GM23338 (cell line): ENCODE results near the gene DARS2. TPM values are rescaled to one million over a fixed set of nuclear protein-coding genes. Genes with fewer than 3 reads are reported as not detected.
A peak's percentile ranks its signal among the peaks of the same experiment; 100 is the strongest.

Source experiments
- ATAC-seq: fragments of 200-7000 bp; cut with Tn5 transposase; 3 replicates; pipeline ENCODE4 v1.9.1; 2020
- DNase-seq: peaks from one replicate; pipeline ENCODE4 v3.0.0-alpha.2; 2015; ENCODE audit warnings: low spot score
- H2AFZ ChIP-seq: fragments of 200-600 bp; sonication (generic); 2 replicates; pipeline ENCODE4 v1.8.0; 2016; ENCODE audit warnings: antibody characterized with exemption, mild to moderate bottlenecking, moderate library complexity
- H3F3A ChIP-seq: fragments of 200-600 bp; sonication (generic); replicated peaks from 2 replicates; pipeline ENCODE4 v1.8.0; 2017; ENCODE audit warnings: antibody characterized with exemption, mixed run types, low read depth
- H3K27ac ChIP-seq: fragments of 200-600 bp; sonication (generic); 2 replicates; pipeline ENCODE4 v1.6.1; 2016; ENCODE audit warnings: low read depth
- H3K27me3 ChIP-seq: fragments of 200-600 bp; sonication (generic); 2 replicates; pipeline ENCODE4 v1.8.0; 2016; ENCODE audit warnings: mild to moderate bottlenecking, mixed run types, moderate library complexity; ENCODE audit not compliant: insufficient read depth
- H3K36me3 ChIP-seq: fragments of 200-600 bp; sonication (generic); 2 replicates; pipeline ENCODE4 v1.8.0; 2016; ENCODE audit warnings: mild to moderate bottlenecking; ENCODE audit not compliant: insufficient read depth
- H3K4me1 ChIP-seq: fragments of 200-600 bp; sonication (generic); 2 replicates; pipeline ENCODE4 v1.8.0; 2016; ENCODE audit warnings: mild to moderate bottlenecking, moderate library complexity; ENCODE audit not compliant: insufficient read depth
- H3K4me2 ChIP-seq: fragments of 200-600 bp; sonication (generic); 2 replicates; pipeline ENCODE4 v1.7.1; 2017; ENCODE audit warnings: mixed run types
- H3K4me3 ChIP-seq: fragments of 200-600 bp; sonication (generic); 2 replicates; pipeline ENCODE4 v1.6.1; 2016; ENCODE audit warnings: mixed run types
- H3K79me2 ChIP-seq: fragments of 200-600 bp; sonication (generic); replicated peaks from 2 replicates; pipeline ENCODE4 v1.8.0; 2017; ENCODE audit warnings: mild to moderate bottlenecking; ENCODE audit not compliant: insufficient read depth
- H3K9me2 ChIP-seq: fragments of 200-600 bp; sonication (generic); 2 replicates; pipeline ENCODE4 v1.8.0; 2017; ENCODE audit not compliant: insufficient read depth
- H4K20me1 ChIP-seq: fragments of 200-600 bp; sonication (generic); replicated peaks from 2 replicates; pipeline ENCODE4 v1.8.0; 2017; ENCODE audit warnings: mild to moderate bottlenecking; ENCODE audit not compliant: insufficient read depth
- H3K27ac Mint-ChIP-seq: 2 replicates; pipeline ENCODE4 v1.8.0; 2020; ENCODE audit warnings: inconsistent platforms, mild to moderate bottlenecking, moderate library complexity, mixed read lengths
- H3K27me3 Mint-ChIP-seq: 3 replicates; pipeline ENCODE4 v1.8.0; 2022; ENCODE audit warnings: low read depth, mild to moderate bottlenecking, moderate library complexity, mixed read lengths, inconsistent platforms; ENCODE audit not compliant: insufficient read depth, poor library complexity
- H3K36me3 Mint-ChIP-seq: 3 replicates; pipeline ENCODE4 v1.8.0; 2021; ENCODE audit warnings: low read depth, mild to moderate bottlenecking, inconsistent platforms, moderate library complexity, mixed read lengths
- H3K4me1 Mint-ChIP-seq: 3 replicates; pipeline ENCODE4 v1.8.0; 2020; ENCODE audit warnings: mild to moderate bottlenecking, inconsistent platforms, mixed read lengths
- H3K4me3 Mint-ChIP-seq: 3 replicates; pipeline ENCODE4 v1.8.0; 2021; ENCODE audit warnings: moderate library complexity, mild to moderate bottlenecking, inconsistent platforms, mixed read lengths
- H3K9me3 Mint-ChIP-seq: 3 replicates; pipeline ENCODE4 v1.8.0; 2020; ENCODE audit warnings: moderate library complexity, mild to moderate bottlenecking, inconsistent platforms, mixed read lengths
- CREB1 ChIP-seq: fragments of 250-450 bp; sonication (Bioruptor Pico); IDR thresholded peaks from 2 replicates; pipeline ENCODE4 v1.5.0; 2020; ENCODE audit warnings: low read depth, mild to moderate bottlenecking, moderate library complexity
- ETS1 ChIP-seq: IDR thresholded peaks from 2 replicates; pipeline ENCODE4 v1.6.1; 2016; ENCODE audit warnings: antibody characterized with exemption
- EZH2 ChIP-seq: fragments of 200-600 bp; sonication (generic); IDR thresholded peaks from one replicate; pipeline ENCODE4 v1.8.0; 2017; ENCODE audit warnings: antibody characterized with exemption, mild to moderate bottlenecking, low read depth; ENCODE audit not compliant: unreplicated experiment
- EZH2phosphoT487 ChIP-seq: fragments of 200-600 bp; sonication (generic); IDR thresholded peaks from one replicate; pipeline ENCODE4 v1.8.1; 2018; ENCODE audit warnings: antibody characterized with exemption; ENCODE audit not compliant: unreplicated experiment
- JUNB ChIP-seq: IDR thresholded peaks from one replicate; pipeline ENCODE4 v1.6.1; 2016; ENCODE audit warnings: antibody characterized with exemption; ENCODE audit not compliant: unreplicated experiment
- NANOG ChIP-seq: IDR thresholded peaks from 2 replicates; pipeline ENCODE4 v1.6.1; 2016; ENCODE audit warnings: antibody characterized with exemption, borderline replicate concordance
- POLR2AphosphoS5 ChIP-seq: IDR thresholded peaks from 2 replicates; pipeline ENCODE4 v1.6.1; 2016; ENCODE audit warnings: antibody characterized with exemption, low read depth
- STAT1 ChIP-seq: IDR thresholded peaks from one replicate; pipeline ENCODE4 v1.6.1; 2016; ENCODE audit warnings: antibody characterized with exemption; ENCODE audit not compliant: unreplicated experiment
- ZNF114 ChIP-seq: fragments of 250-450 bp; sonication (Bioruptor Pico); IDR thresholded peaks from 2 replicates; pipeline ENCODE4 v1.5.0; 2020; ENCODE audit warnings: mild to moderate bottlenecking, moderate library complexity
- ZNF331 ChIP-seq: fragments of 250-450 bp; sonication (Bioruptor Pico); IDR thresholded peaks from 2 replicates; pipeline ENCODE4 v1.5.0; 2020; ENCODE audit warnings: low read depth, mild to moderate bottlenecking, moderate library complexity
- ZNF462 ChIP-seq: fragments of 250-450 bp; sonication (Bioruptor Pico); IDR thresholded peaks from 2 replicates; pipeline ENCODE4 v1.5.0; 2020; ENCODE audit warnings: mild to moderate bottlenecking, moderate library complexity
- polyA plus RNA-seq: library from polyadenylated mRNA; unstranded; fragments of >200 nt; fragmentation: Nextera tagmentation; extraction: Ambion mirVana; gene quantifications from 2 replicates; pipeline ENCODE4 v1.2.1, GENCODE V29; 2016
- total RNA-seq: library from RNA; depleted of rRNA; stranded (reverse); fragments of >200 nt; shearing (Covaris generic); gene quantifications from 2 replicates; pipeline ENCODE4 v1.2.3, GENCODE V29; 2014
- TF ChIP-seq, protein P1 (sequence below), 2 experiments: fragments of 200-600 bp in 1 of 2; sonication (generic) in 1 of 2; conservative IDR thresholded peaks; 2 replicates each; pipeline versions ENCODE4 v1.5.1 to v1.6.1; 2016 to 2017; ENCODE audit warnings: antibody characterized with exemption in 2 of 2, low read depth in 2 of 2, mild to moderate bottlenecking in 2 of 2, moderate library complexity in 1 of 2

The DARS2 gene
- total and polyA plus RNA-seq, 2 experiments from 2014 or later: 18.1 to 41.1 TPM

DNA sequence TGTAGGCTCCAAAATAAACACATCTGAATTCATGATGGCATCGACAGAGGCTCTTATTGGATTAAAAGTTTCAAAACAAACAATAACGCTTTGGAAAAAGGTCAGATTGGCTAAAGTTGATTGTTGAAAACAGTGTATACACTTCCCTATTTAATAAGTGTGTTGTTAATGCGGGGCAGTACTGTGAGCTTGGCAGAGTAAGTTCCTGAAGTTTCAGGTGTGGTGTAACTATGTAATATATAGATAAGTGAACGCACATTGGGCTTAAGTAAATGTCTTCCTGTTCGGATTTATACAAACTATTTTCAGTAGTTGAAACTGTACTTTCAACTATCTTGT, 44.5 kb downstream of the DARS2 start (continued):
- TF ChIP-seq, protein P1, sequence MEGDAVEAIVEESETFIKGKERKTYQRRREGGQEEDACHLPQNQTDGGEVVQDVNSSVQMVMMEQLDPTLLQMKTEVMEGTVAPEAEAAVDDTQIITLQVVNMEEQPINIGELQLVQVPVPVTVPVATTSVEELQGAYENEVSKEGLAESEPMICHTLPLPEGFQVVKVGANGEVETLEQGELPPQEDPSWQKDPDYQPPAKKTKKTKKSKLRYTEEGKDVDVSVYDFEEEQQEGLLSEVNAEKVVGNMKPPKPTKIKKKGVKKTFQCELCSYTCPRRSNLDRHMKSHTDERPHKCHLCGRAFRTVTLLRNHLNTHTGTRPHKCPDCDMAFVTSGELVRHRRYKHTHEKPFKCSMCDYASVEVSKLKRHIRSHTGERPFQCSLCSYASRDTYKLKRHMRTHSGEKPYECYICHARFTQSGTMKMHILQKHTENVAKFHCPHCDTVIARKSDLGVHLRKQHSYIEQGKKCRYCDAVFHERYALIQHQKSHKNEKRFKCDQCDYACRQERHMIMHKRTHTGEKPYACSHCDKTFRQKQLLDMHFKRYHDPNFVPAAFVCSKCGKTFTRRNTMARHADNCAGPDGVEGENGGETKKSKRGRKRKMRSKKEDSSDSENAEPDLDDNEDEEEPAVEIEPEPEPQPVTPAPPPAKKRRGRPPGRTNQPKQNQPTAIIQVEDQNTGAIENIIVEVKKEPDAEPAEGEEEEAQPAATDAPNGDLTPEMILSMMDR (conservative IDR thresholded peaks at IDR 0.05; ENCODE audit: low read depth in 2 of 2): no peak
- TF ChIP-seq ETS1: no peak
- TF ChIP-seq STAT1: no peak
- no peak for TF ChIP-seq ZNF331

DNA sequence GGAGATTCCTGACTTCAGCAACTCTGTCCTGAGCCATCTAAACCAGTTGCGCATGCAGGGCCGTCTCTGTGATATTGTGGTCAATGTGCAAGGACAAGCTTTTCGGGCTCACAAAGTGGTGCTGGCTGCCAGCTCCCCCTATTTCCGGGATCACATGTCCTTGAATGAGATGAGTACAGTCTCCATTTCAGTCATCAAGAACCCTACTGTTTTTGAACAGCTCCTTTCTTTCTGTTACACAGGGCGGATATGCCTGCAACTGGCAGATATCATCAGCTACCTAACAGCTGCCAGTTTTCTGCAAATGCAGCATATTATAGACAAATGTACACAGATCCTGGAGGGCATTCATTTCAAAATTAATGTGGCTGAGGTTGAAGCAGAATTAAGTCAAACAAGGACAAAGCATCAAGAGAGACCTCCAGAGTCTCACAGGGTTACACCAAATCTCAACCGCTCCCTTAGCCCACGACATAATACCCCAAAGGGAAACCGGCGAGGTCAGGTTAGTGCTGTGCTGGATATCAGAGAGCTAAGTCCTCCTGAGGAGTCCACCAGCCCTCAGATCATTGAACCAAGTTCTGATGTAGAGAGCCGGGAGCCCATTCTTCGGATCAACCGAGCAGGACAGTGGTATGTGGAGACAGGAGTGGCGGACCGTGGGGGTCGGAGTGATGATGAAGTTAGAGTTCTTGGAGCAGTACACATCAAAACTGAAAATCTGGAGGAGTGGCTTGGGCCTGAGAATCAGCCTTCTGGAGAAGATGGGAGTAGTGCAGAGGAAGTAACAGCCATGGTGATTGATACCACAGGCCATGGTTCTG, 46.0 kb downstream of the DARS2 start:
- Mint-ChIP-seq H3K27me3 (peaks cover 25% of the 10 kb centered on the region), H3K4me1 (peaks cover 24% of the 10 kb centered on the region), H3K27ac (no peak overlapping the region), H3K9me3 (peaks cover 10% of the 10 kb centered on the region; the same call in 2 of the 3 replicates), H3K36me3 (peaks cover 55% of the 10 kb centered on the region), H3K4me3 (peak overlapping the region; percentile 16; the same call in 1 of the 3 replicates)
- H3K36me3 ChIP-seq: peaks cover 20% of the 10 kb centered on the region
- H3K4me3 ChIP-seq: no peak overlapping the region
- peaks cover 10% of the 10 kb centered on the region for H4K20me1 ChIP-seq
- H3K27ac ChIP-seq: peak overlapping the region; percentile 21; the same call in 1 of the 2 replicates
- DNase-seq: no peak
- H3K27me3 ChIP-seq: no peaks in the 10 kb centered on the region
- no peak overlapping the region for H3K4me2 ChIP-seq
- H3K9me2 ChIP-seq: no peaks in the 10 kb centered on the region
- no peak overlapping the region for H2AFZ ChIP-seq
- no peak for ATAC-seq
- H3K4me1 ChIP-seq: peaks cover 20% of the 10 kb centered on the region
- peaks cover 68% of the 10 kb centered on the region for H3K79me2 ChIP-seq
- peaks cover 29% of the 10 kb centered on the region for H3F3A ChIP-seq
- TF ChIP-seq ZNF331: no peak
- no peak for TF ChIP-seq STAT1
- TF ChIP-seq POLR2AphosphoS5: no peak
- TF ChIP-seq CREB1: no peak
- TF ChIP-seq, protein P1 (conservative IDR thresholded peaks at IDR 0.05; ENCODE audit: low read depth in 2 of 2): no peak
- no peak for TF ChIP-seq ZNF462 (CRISPR knock-in tag)
- no peak for TF ChIP-seq EZH2phosphoT487
- no peak for TF ChIP-seq ZNF114 (CRISPR knock-in tag)
- no peak for TF ChIP-seq JUNB
- no peak for TF ChIP-seq NANOG
- no peak for TF ChIP-seq EZH2
